ENCODE data around the gene MBD4. TPM values are rescaled to one million over a fixed set of nuclear protein-coding genes. Genes with fewer than 3 reads are reported as not detected.

Gene MBD4
- total and polyA plus RNA-seq, 7 experiments from 2014 or later: 37.9 to 56.6 (median 46.9) TPM

GRCh38 chr3:129418041-129418973 lies 21.4 kb downstream of the MBD4 start:
- H3K4me1 ChIP-seq (ENCODE audit: control insufficient read depth in 2 of 2, insufficient read depth in 2 of 2, low read length in 2 of 2): no peaks in the 10 kb centered on the region
- no peaks in the 10 kb centered on the region for H3K9me3 Mint-ChIP-seq
- CTCF ChIA-PET: no interaction called here
- no peaks in the 10 kb centered on the region for H3K36me3 Mint-ChIP-seq
- H3K27me3 ChIP-seq (ENCODE audit: control insufficient read depth in 2 of 2, insufficient read depth in 2 of 2, low read length in 2 of 2): no peaks in the 10 kb centered on the region
- H3K27ac Mint-ChIP-seq: no peak overlapping the region
- no peak overlapping the region for H3K27ac ChIP-seq (ENCODE audit: low read depth, low read length)
- H3K4me3 Mint-ChIP-seq: no peak overlapping the region
- H3K4me1 Mint-ChIP-seq: no peaks in the 10 kb centered on the region
- H3K4me3 ChIP-seq (ENCODE audit: low read length): no peak overlapping the region
- intact Hi-C loops (cut with micrococcal nuclease): no loop called here
- H3K27me3 Mint-ChIP-seq: peaks cover 0 to 6% (median 0%) of the 10 kb centered on the region in 5 donors
- DNase-seq (no peak), ATAC-seq (no peak)
- POLR2A ChIA-PET: no interaction called here
- H3K9me3 ChIP-seq (ENCODE audit: control insufficient read depth in 2 of 3, low read length in 3 of 3): no peaks in the 10 kb centered on the region
- H3K36me3 ChIP-seq (ENCODE audit: control insufficient read depth in 2 of 3, insufficient read depth in 3 of 3, low read length in 3 of 3): no peaks in the 10 kb centered on the region

DNA sequence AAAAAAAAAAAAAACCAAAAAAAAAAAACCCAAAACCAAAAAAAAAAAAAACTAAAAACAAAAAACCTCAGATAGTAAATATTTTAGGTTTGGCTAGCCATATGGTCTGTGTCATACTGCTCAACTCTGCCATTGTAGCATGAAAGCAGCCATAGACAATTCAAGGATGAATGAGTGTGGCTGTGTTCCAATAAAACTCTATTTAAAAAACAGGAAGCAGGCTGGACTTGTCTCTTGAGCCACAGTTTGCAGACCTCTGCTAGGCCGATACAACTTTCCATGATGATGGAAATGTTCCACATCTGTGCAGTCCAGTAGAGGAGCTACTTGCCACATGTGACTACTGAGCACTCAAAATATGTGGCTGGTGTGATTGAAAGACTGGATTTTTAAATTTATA lies 22.4 kb downstream of the MBD4 start:
- ChIA-PET POLR2A (no interaction called here), CTCF (no interaction called here)
- Histone ChIP-seq H3K4me3 (ENCODE audit: low read length) (no peak overlapping the region), H3K27ac (ENCODE audit: low read depth, low read length) (no peak overlapping the region), H3K9me3 (ENCODE audit: control insufficient read depth in 2 of 3, low read length in 3 of 3) (no peaks in the 10 kb centered on the region), H3K27me3 (ENCODE audit: control insufficient read depth in 2 of 2, insufficient read depth in 2 of 2, low read length in 2 of 2) (no peaks in the 10 kb centered on the region), H3K4me1 (ENCODE audit: control insufficient read depth in 2 of 2, insufficient read depth in 2 of 2, low read length in 2 of 2) (no peaks in the 10 kb centered on the region), H3K36me3 (ENCODE audit: control insufficient read depth in 2 of 3, insufficient read depth in 3 of 3, low read length in 3 of 3) (no peaks in the 10 kb centered on the region)
- Mint-ChIP-seq H3K36me3 (no peaks in the 10 kb centered on the region), H3K4me1 (no peaks in the 10 kb centered on the region), H3K27ac (no peak overlapping the region), H3K4me3 (no peak overlapping the region), H3K9me3 (no peaks in the 10 kb centered on the region), H3K27me3 (peaks cover 0 to 13% (median 0%) of the 10 kb centered on the region in 5 donors)
- ATAC-seq (no peak), DNase-seq (no peak)
- intact Hi-C loops (cut with micrococcal nuclease): no loop called here

DNA sequence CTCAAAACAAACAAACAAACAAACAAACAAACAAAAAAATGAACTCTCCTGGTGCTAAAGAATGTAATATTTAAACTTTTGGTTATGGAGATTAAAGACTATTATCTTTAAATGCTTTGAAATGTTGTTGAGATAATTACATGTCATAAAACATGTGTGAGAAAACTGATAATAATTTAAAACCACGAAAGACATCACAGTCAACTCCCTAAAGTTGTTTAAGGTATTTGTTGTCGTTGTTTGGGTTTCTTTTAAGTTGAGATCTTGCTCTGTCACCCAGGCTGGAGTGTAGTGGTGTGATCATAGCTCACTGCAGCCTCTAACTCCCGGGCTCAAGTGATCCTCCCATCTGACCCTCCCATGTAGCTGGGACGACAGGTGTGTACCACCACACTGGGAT lies 23.3 kb downstream of the MBD4 start:
- no peaks in the 10 kb centered on the region for H3K27me3 ChIP-seq (ENCODE audit: control insufficient read depth in 2 of 2, insufficient read depth in 2 of 2, low read length in 2 of 2)
- Mint-ChIP-seq H3K27me3 (peaks cover 0 to 14% (median 0%) of the 10 kb centered on the region in 5 donors), H3K36me3 (no peaks in the 10 kb centered on the region), H3K4me3 (no peak overlapping the region), H3K27ac (no peak overlapping the region), H3K4me1 (no peaks in the 10 kb centered on the region), H3K9me3 (no peaks in the 10 kb centered on the region)
- ChIA-PET POLR2A (no interaction called here), CTCF (interaction anchor here (0.6 kb wide), 1 partner anchor 100 kb away, joined by 3 read pairs; a partner anchor contains a TSS)
- no peak for ATAC-seq
- no peaks in the 10 kb centered on the region for H3K4me1 ChIP-seq (ENCODE audit: control insufficient read depth in 2 of 2, insufficient read depth in 2 of 2, low read length in 2 of 2)
- no peaks in the 10 kb centered on the region for H3K9me3 ChIP-seq (ENCODE audit: control insufficient read depth in 2 of 3, low read length in 3 of 3)
- H3K36me3 ChIP-seq (ENCODE audit: control insufficient read depth in 2 of 3, insufficient read depth in 3 of 3, low read length in 3 of 3): no peaks in the 10 kb centered on the region
- intact Hi-C loops (cut with micrococcal nuclease): no loop called here
- no peak for DNase-seq
- H3K27ac ChIP-seq (ENCODE audit: low read depth, low read length): no peak overlapping the region
- H3K4me3 ChIP-seq (ENCODE audit: low read length): no peak overlapping the region

- DNase-seq (no peak), ATAC-seq (no peak)
- Histone ChIP-seq H3K4me3 (ENCODE audit: low read length) (no peak overlapping the region), H3K4me1 (ENCODE audit: control insufficient read depth in 2 of 2, insufficient read depth in 2 of 2, low read length in 2 of 2) (no peaks in the 10 kb centered on the region), H3K9me3 (ENCODE audit: control insufficient read depth in 2 of 3, low read length in 3 of 3) (no peaks in the 10 kb centered on the region), H3K36me3 (ENCODE audit: control insufficient read depth in 2 of 3, insufficient read depth in 3 of 3, low read length in 3 of 3) (no peaks in the 10 kb centered on the region), H3K27me3 (ENCODE audit: control insufficient read depth in 2 of 2, insufficient read depth in 2 of 2, low read length in 2 of 2) (no peaks in the 10 kb centered on the region), H3K27ac (ENCODE audit: low read depth, low read length) (no peak overlapping the region)
- Mint-ChIP-seq H3K27ac (no peak overlapping the region), H3K4me3 (no peak overlapping the region), H3K4me1 (no peaks in the 10 kb centered on the region), H3K27me3 (peaks cover 0 to 14% (median 0%) of the 10 kb centered on the region in 5 donors), H3K9me3 (no peaks in the 10 kb centered on the region), H3K36me3 (no peaks in the 10 kb centered on the region)
- CTCF ChIA-PET: interaction anchor here (0.6 kb wide), 1 partner anchor 100 kb away, joined by 3 read pairs; a partner anchor contains a TSS
- POLR2A ChIA-PET: no interaction called here
- intact Hi-C loops (cut with micrococcal nuclease): no loop called here
These were observed 23.9 kb downstream of the MBD4 start for GRCh38 chr3:129415830-129416229.

- Histone ChIP-seq H3K27ac (ENCODE audit: low read depth, low read length) (no peak overlapping the region), H3K36me3 (ENCODE audit: control insufficient read depth in 2 of 3, insufficient read depth in 3 of 3, low read length in 3 of 3) (no peaks in the 10 kb centered on the region), H3K27me3 (ENCODE audit: control insufficient read depth in 2 of 2, insufficient read depth in 2 of 2, low read length in 2 of 2) (no peaks in the 10 kb centered on the region), H3K4me1 (ENCODE audit: control insufficient read depth in 2 of 2, insufficient read depth in 2 of 2, low read length in 2 of 2) (no peaks in the 10 kb centered on the region), H3K9me3 (ENCODE audit: control insufficient read depth in 2 of 3, low read length in 3 of 3) (no peaks in the 10 kb centered on the region), H3K4me3 (ENCODE audit: low read length) (no peak overlapping the region)
- Mint-ChIP-seq H3K9me3 (no peaks in the 10 kb centered on the region), H3K36me3 (no peaks in the 10 kb centered on the region), H3K4me1 (no peaks in the 10 kb centered on the region), H3K27me3 (peaks cover 0 to 14% (median 0%) of the 10 kb centered on the region in 5 donors), H3K27ac (peak overlapping the region in 1 of 9 donors; percentile 42), H3K4me3 (no peak overlapping the region)
- POLR2A ChIA-PET: no interaction called here
- CTCF ChIA-PET: no interaction called here
- ATAC-seq (no peak), DNase-seq (no peak)
- intact Hi-C loops (cut with micrococcal nuclease): no loop called here
These were observed 24.4 kb downstream of the MBD4 start for GRCh38 chr3:129415378-129415777.

GRCh38 chr3:129413687-129414506 lies 25.9 kb downstream of the MBD4 start:
- H3K36me3 ChIP-seq (ENCODE audit: control insufficient read depth in 2 of 3, insufficient read depth in 3 of 3, low read length in 3 of 3): no peaks in the 10 kb centered on the region
- H3K27ac ChIP-seq (ENCODE audit: low read depth, low read length): no peak overlapping the region
- H3K4me1 ChIP-seq (ENCODE audit: control insufficient read depth in 2 of 2, insufficient read depth in 2 of 2, low read length in 2 of 2): no peaks in the 10 kb centered on the region
- Mint-ChIP-seq H3K27me3 (peaks cover 0 to 14% (median 0%) of the 10 kb centered on the region in 5 donors), H3K4me1 (no peaks in the 10 kb centered on the region), H3K27ac (no peak overlapping the region), H3K36me3 (no peaks in the 10 kb centered on the region), H3K4me3 (no peak overlapping the region), H3K9me3 (no peaks in the 10 kb centered on the region)
- ChIA-PET CTCF (no interaction called here), POLR2A (no interaction called here)
- H3K9me3 ChIP-seq (ENCODE audit: control insufficient read depth in 2 of 3, low read length in 3 of 3): no peaks in the 10 kb centered on the region
- no peak overlapping the region for H3K4me3 ChIP-seq (ENCODE audit: low read length)
- H3K27me3 ChIP-seq (ENCODE audit: control insufficient read depth in 2 of 2, insufficient read depth in 2 of 2, low read length in 2 of 2): no peaks in the 10 kb centered on the region
- intact Hi-C loops (cut with micrococcal nuclease): no loop called here
- ATAC-seq: no peak
- DNase-seq: no peak

Measured in naive thymus-derived CD4-positive, alpha-beta T cell (primary cell).